Thoracic aorta (tissue), 2 donors: Measurements from ENCODE around the gene CDK5R1. TPM values are rescaled to one million over a fixed set of nuclear protein-coding genes. Genes with fewer than 3 reads are reported as not detected.

Experiments
- ATAC-seq: fragments of 150-250 bp; one replicate; pipeline ENCODE4 v1.8.0; 2017; ENCODE audit warnings: low read depth; ENCODE audit not compliant: insufficient number of reproducible peaks, low FRiP score
- DNase-seq: peaks from one replicate; pipeline ENCODE4 v3.0.0-alpha.2; 2020; ENCODE audit warnings: low spot score
- H3K27ac ChIP-seq, 2 donors: fragments of 200-600 bp; sonication (generic); 1 replicate in 1 of 2; 2 replicates in 1 of 2; pipeline ENCODE4 v1.5.1; 2016; ENCODE audit warnings: mild to moderate bottlenecking in 2 of 2, moderate library complexity in 2 of 2
- H3K27me3 ChIP-seq: fragments of 200-600 bp; sonication (generic); replicated peaks from 2 replicates; pipeline ENCODE4 v1.6.0; 2016; ENCODE audit warnings: mild to moderate bottlenecking; ENCODE audit not compliant: insufficient read depth
- H3K36me3 ChIP-seq: fragments of 200-600 bp; sonication (generic); one replicate; pipeline ENCODE4 v1.5.1; 2016
- H3K4me1 ChIP-seq, 2 donors: fragments of 200-600 bp; sonication (generic); 1 replicate in 1 of 2; 2 replicates in 1 of 2; pipeline versions ENCODE4 v1.5.1 to v1.6.0; 2016; ENCODE audit warnings: low read depth in 2 of 2, mild to moderate bottlenecking in 1 of 2; ENCODE audit not compliant: control insufficient read depth in 1 of 2
- H3K4me3 ChIP-seq: fragments of 200-600 bp; sonication (generic); 2 replicates; pipeline ENCODE4 v1.5.1; 2016; ENCODE audit warnings: mild to moderate bottlenecking
- H3K9me3 ChIP-seq: fragments of 200-600 bp; sonication (generic); 2 replicates; pipeline ENCODE4 v1.5.1; 2016
- CTCF ChIP-seq: fragments of 200-600 bp; sonication (generic); IDR thresholded peaks from one replicate; pipeline ENCODE4 v1.5.1; 2019; ENCODE audit warnings: antibody characterized with exemption
- total RNA-seq, 2 donors: library from RNA; depleted of rRNA; stranded (reverse); fragments of >200 nt; gene quantifications; one replicate each; pipeline versions ENCODE4 v1.1.0 to v1.2.3, GENCODE V29; 2016

The CDK5R1 gene
- total RNA-seq, 2 donors from 2014 or later, result 1.1 to 2.6 TPM

- DNase-seq, result no peak
- H3K4me3 ChIP-seq, result no peak overlapping the region
- H3K27ac ChIP-seq, result no peak overlapping the region
- H3K4me1 ChIP-seq, result peaks cover 14 to 26% of the 10 kb centered on the region in 2 donors
- peaks cover 4% of the 10 kb centered on the region for H3K36me3 ChIP-seq
- no peaks in the 10 kb centered on the region for H3K9me3 ChIP-seq
- no peak for TF ChIP-seq CTCF
- no peaks in the 10 kb centered on the region for H3K27me3 ChIP-seq
- no peak for ATAC-seq
Observed at GRCh38 chr17:32488604-32489180, 1.9 kb downstream of the CDK5R1 start.

GRCh38 chr17:32489320-32490100, 2.7 kb downstream of the CDK5R1 start:
- no peak for TF ChIP-seq CTCF
- ATAC-seq (no peak), DNase-seq (no peak)
- no peaks in the 10 kb centered on the region for H3K9me3 ChIP-seq
- no peaks in the 10 kb centered on the region for H3K27me3 ChIP-seq
- H3K4me3 ChIP-seq, result no peak overlapping the region
- peaks cover 10% of the 10 kb centered on the region for H3K36me3 ChIP-seq
- peaks cover 7 to 26% of the 10 kb centered on the region in 2 donors for H3K4me1 ChIP-seq
- H3K27ac ChIP-seq, result no peak overlapping the region

- ATAC-seq (no peak), DNase-seq (no peak)
Observed at GRCh38 chr17:32490101-32490482, 3.3 kb downstream of the CDK5R1 start.

GRCh38 chr17:32491371-32492263, 4.8 kb downstream of the CDK5R1 start:
- no peak for ATAC-seq
- Histone ChIP-seq H3K36me3 (peaks cover 10% of the 10 kb centered on the region), H3K27ac (no peak overlapping the region)

More at GRCh38 chr17:32490101-32490482, 3.3 kb downstream of the CDK5R1 start:
- Histone ChIP-seq H3K4me1 (peaks cover 10 to 29% of the 10 kb centered on the region in 2 donors), H3K27ac (no peak overlapping the region), H3K4me3 (no peak overlapping the region), H3K27me3 (no peaks in the 10 kb centered on the region), H3K9me3 (no peaks in the 10 kb centered on the region), H3K36me3 (peaks cover 10% of the 10 kb centered on the region)
- no peak for TF ChIP-seq CTCF

More at GRCh38 chr17:32491371-32492263, 4.8 kb downstream of the CDK5R1 start:
- peaks cover 26 to 38% of the 10 kb centered on the region in 2 donors for H3K4me1 ChIP-seq
- TF ChIP-seq CTCF, result no peak
- H3K9me3 ChIP-seq, result no peaks in the 10 kb centered on the region
- no peak for DNase-seq
- H3K27me3 ChIP-seq, result no peaks in the 10 kb centered on the region
- H3K4me3 ChIP-seq, result no peak overlapping the region
